ENCODE data around the gene GFOD1. TPM values are rescaled to one million over a fixed set of nuclear protein-coding genes. Genes with fewer than 3 reads are reported as not detected.

Gene GFOD1
- total RNA-seq, 1 donor from 2014 or later, result 2.0 TPM

- H3K9me3 Mint-ChIP-seq (ENCODE audit: low read depth), result no peaks in the 10 kb centered on the region
- TF ChIP-seq CTCF (IDR thresholded peaks at IDR 0.05), result no peak
- no peak overlapping the region for H3K4me3 Mint-ChIP-seq (ENCODE audit: unreplicated experiment)
- H3K27me3 Mint-ChIP-seq (ENCODE audit: low read depth), result no peaks in the 10 kb centered on the region
- DNase-seq (ENCODE audit: low spot score), result no peak
- no peaks in the 10 kb centered on the region for H3K36me3 Mint-ChIP-seq (ENCODE audit: low read depth)
- H3K4me1 Mint-ChIP-seq (ENCODE audit: low read depth), result peaks cover 30% of the 10 kb centered on the region
- H3K27ac Mint-ChIP-seq (ENCODE audit: unreplicated experiment), result peak overlapping the region; percentile 36
Observed at GRCh38 chr6:13404228-13404891, 83.0 kb downstream of the GFOD1 start.

GRCh38 chr6:13402711-13403110 is 84.7 kb downstream of the GFOD1 start:
- Mint-ChIP-seq H3K4me1 (ENCODE audit: low read depth) (peaks cover 19% of the 10 kb centered on the region), H3K27ac (ENCODE audit: unreplicated experiment) (no peak overlapping the region), H3K27me3 (ENCODE audit: low read depth) (no peaks in the 10 kb centered on the region), H3K36me3 (ENCODE audit: low read depth) (no peaks in the 10 kb centered on the region), H3K4me3 (ENCODE audit: unreplicated experiment) (no peak overlapping the region), H3K9me3 (ENCODE audit: low read depth) (no peaks in the 10 kb centered on the region)
- DNase-seq (ENCODE audit: low spot score), result no peak
- no peak for TF ChIP-seq CTCF (IDR thresholded peaks at IDR 0.05)

GRCh38 chr6:13400772-13401171 is 86.6 kb downstream of the GFOD1 start:
- no peak for DNase-seq (ENCODE audit: low spot score)
- Mint-ChIP-seq H3K27ac (ENCODE audit: unreplicated experiment) (no peak overlapping the region), H3K4me1 (ENCODE audit: low read depth) (peaks cover 26% of the 10 kb centered on the region), H3K9me3 (ENCODE audit: low read depth) (no peaks in the 10 kb centered on the region), H3K4me3 (ENCODE audit: unreplicated experiment) (no peak overlapping the region), H3K36me3 (ENCODE audit: low read depth) (no peaks in the 10 kb centered on the region), H3K27me3 (ENCODE audit: low read depth) (no peaks in the 10 kb centered on the region)
- TF ChIP-seq CTCF (IDR thresholded peaks at IDR 0.05), result no peak

- peaks cover 18% of the 10 kb centered on the region for H3K4me1 Mint-ChIP-seq (ENCODE audit: low read depth)
- H3K27ac Mint-ChIP-seq (ENCODE audit: unreplicated experiment), result no peak overlapping the region
- no peak for DNase-seq (ENCODE audit: low spot score)
- H3K4me3 Mint-ChIP-seq (ENCODE audit: unreplicated experiment), result no peak overlapping the region
- no peak for TF ChIP-seq CTCF (IDR thresholded peaks at IDR 0.05)
- no peaks in the 10 kb centered on the region for H3K36me3 Mint-ChIP-seq (ENCODE audit: low read depth)
- no peaks in the 10 kb centered on the region for H3K27me3 Mint-ChIP-seq (ENCODE audit: low read depth)
- H3K9me3 Mint-ChIP-seq (ENCODE audit: low read depth), result no peaks in the 10 kb centered on the region
Observed at GRCh38 chr6:13398421-13398994, 88.9 kb downstream of the GFOD1 start.

- H3K36me3 Mint-ChIP-seq (ENCODE audit: low read depth), result no peaks in the 10 kb centered on the region
- no peak overlapping the region for H3K27ac Mint-ChIP-seq (ENCODE audit: unreplicated experiment)
- DNase-seq (ENCODE audit: low spot score), result no peak
- peaks cover 18% of the 10 kb centered on the region for H3K4me1 Mint-ChIP-seq (ENCODE audit: low read depth)
- H3K27me3 Mint-ChIP-seq (ENCODE audit: low read depth), result no peaks in the 10 kb centered on the region
- TF ChIP-seq CTCF (IDR thresholded peaks at IDR 0.05), result peak; percentile 17
- H3K9me3 Mint-ChIP-seq (ENCODE audit: low read depth), result no peaks in the 10 kb centered on the region
- no peak overlapping the region for H3K4me3 Mint-ChIP-seq (ENCODE audit: unreplicated experiment)
Observed at GRCh38 chr6:13398069-13398381, 89.4 kb downstream of the GFOD1 start.

All from chondrocyte (in vitro differentiated cells).